Cardiac septum (tissue), 1 donor: Measurements from ENCODE around the gene STAT6. TPM values are rescaled to one million over a fixed set of nuclear protein-coding genes. Genes with fewer than 3 reads are reported as not detected.

Source experiments
- DNase-seq: peaks from one replicate; pipeline ENCODE4 v3.0.0-alpha.2; 2020; ENCODE audit warnings: low spot score
- intact Hi-C: fragments of 100-400 bp; cut with DNase I; formaldehyde crosslinking; loops from one replicate; pipeline ENCODE4 v1.14.0; 2022
- long read RNA-seq: library from polyadenylated mRNA; unstranded; transcript quantifications from one replicate; pipeline ENCODE4 v2.0.0, GENCODE V29; 2021
- total RNA-seq: library from RNA; stranded (reverse); fragmentation: NEBNext Ultra II Directional; extraction: Animal tissue kit (Norgen Biotek cat#: 25700); gene quantifications from one replicate; pipeline ENCODE4 v1.2.1, GENCODE V29; 2021
- donor health status: DM: no; HTN: no; CAD: no.

Gene STAT6
- 42.1 TPM for total RNA-seq
- long read RNA-seq, full-length matches to known transcripts = 9 of 46 reads
- long read RNA-seq, partial matches to known transcripts = 31 of 46 reads
- long read RNA-seq, other reads (novel, unspliced or antisense) = 6 of 46 reads

GRCh38 chr12:57111031-57111734, at the start of gene STAT6:
Gene STAT6, minus strand, starts transcription at chr12:57111362. Its CDS starts 3,084 bp downstream, at chr12:57108278.
- peak; percentile 92 for DNase-seq
- intact Hi-C loops = loop anchor here (1.0 to 5.0 kb wide), 2 partner anchors 23 to 104 kb away; partner anchors contain the start of gene ZBTB39

GRCh38 chr12:57160741-57161140, 49.6 kb upstream of the STAT6 start:
- DNase-seq = no peak
- intact Hi-C loops = no loop called here

- no peak for DNase-seq
- intact Hi-C loops = no loop called here
Measured at GRCh38 chr12:57160040-57160439, 48.9 kb upstream of the STAT6 start.

GRCh38 chr12:57159311-57159710, 48.1 kb upstream of the STAT6 start:
- intact Hi-C loops = no loop called here
- no peak for DNase-seq

GRCh38 chr12:57158665-57159064, 47.5 kb upstream of the STAT6 start:
- no peak for DNase-seq
- intact Hi-C loops = no loop called here

- intact Hi-C loops = no loop called here
- DNase-seq = no peak
Measured at GRCh38 chr12:57158186-57158585, 47.0 kb upstream of the STAT6 start.

GRCh38 chr12:57157588-57158173, 46.5 kb upstream of the STAT6 start:
- DNase-seq = no peak
- intact Hi-C loops = no loop called here

GRCh38 chr12:57156701-57157403, 45.7 kb upstream of the STAT6 start:
- DNase-seq = no peak
- intact Hi-C loops = no loop called here

- intact Hi-C loops = no loop called here
- no peak for DNase-seq
Measured at GRCh38 chr12:57154804-57155434, 43.8 kb upstream of the STAT6 start.

GRCh38 chr12:57154076-57154475, 42.9 kb upstream of the STAT6 start:
- intact Hi-C loops = no loop called here
- DNase-seq = no peak

- intact Hi-C loops = loop anchor here (2.0 kb wide), 1 partner anchor 27 kb away; no protein-coding TSS in a partner anchor
- DNase-seq = no peak
Measured at GRCh38 chr12:57153415-57153997, 42.3 kb upstream of the STAT6 start.

- intact Hi-C loops = loop anchor here (2.0 kb wide), 1 partner anchor 26 kb away; no protein-coding TSS in a partner anchor
- DNase-seq = no peak
Measured at GRCh38 chr12:57152639-57153038, 41.5 kb upstream of the STAT6 start.

- intact Hi-C loops = loop anchor here (2.0 kb wide), 1 partner anchor 25 kb away; no protein-coding TSS in a partner anchor
- no peak for DNase-seq
Measured at GRCh38 chr12:57151741-57152630, 40.8 kb upstream of the STAT6 start.

- intact Hi-C loops = no loop called here
- DNase-seq = no peak
Measured at GRCh38 chr12:57150400-57151000, 39.3 kb upstream of the STAT6 start.

- intact Hi-C loops = no loop called here
- peak; percentile 87 for DNase-seq
Measured at GRCh38 chr12:57149245-57149900, 38.2 kb upstream of the STAT6 start.

- intact Hi-C loops = no loop called here
- DNase-seq = no peak
Measured at GRCh38 chr12:57148469-57149244, 37.5 kb upstream of the STAT6 start.
